HCT116 (cell line): ENCODE data around the gene TNFAIP2. TPM values are rescaled to one million over a fixed set of nuclear protein-coding genes. Genes with fewer than 3 reads are reported as not detected.

ENCODE experiments used
- ATAC-seq: fragments of 200-7000 bp; cut with Tn5 transposase; 2 replicates; pipeline ENCODE4 v1.9.1; 2020; ENCODE audit warnings: mild to moderate bottlenecking, moderate library complexity
- BruUV-seq: library from RNA; stranded (reverse); fragments of 400-500 nt; replicated peaks from 2 replicates; lab custom pipeline; 2021; lab: Mats Ljungman, UMichigan
- CTCF ChIA-PET: fragments of 300-600 bp; sonication (Branson Sonifier 250); formaldehyde crosslinking; loops from one replicate; lab custom pipeline; 2021; ENCODE audit warnings: antibody characterized with exemption; lab: Charles Lee
- POLR2A ChIA-PET: fragments of 300-600, 350-600 bp; sonication (Branson Sonifier 250); formaldehyde crosslinking; loops from one replicate; lab custom pipeline; 2021; ENCODE audit warnings: antibody characterized with exemption; lab: Charles Lee
- RAD21 ChIA-PET, 2 experiments: fragments of 300-600 bp; sonication (Branson Sonifier 250); formaldehyde crosslinking; loops; one replicate each; lab custom pipeline; 2023; ENCODE audit warnings: low total read pairs in 2 of 2; ENCODE audit not compliant: uncharacterized antibody in 2 of 2, unreplicated experiment in 2 of 2, low non-redundant PET in 1 of 2; lab: Charles Lee
- DNase-seq: peaks from one replicate; pipeline ENCODE4 v3.0.0-alpha.2; 2010; ENCODE audit warnings: low read depth, low spot score
- H2AFZ ChIP-seq: fragments of 200-600 bp; shearing (Covaris generic), sonication (generic); 2 replicates; pipeline ENCODE4 v1.6.1; 2017; ENCODE audit warnings: low read depth, mixed run types, mixed read lengths, antibody characterized with exemption, low read length; ENCODE audit not compliant: poor library complexity, severe bottlenecking
- H3K27ac ChIP-seq: 2 replicates; pipeline ENCODE4 v1.5.1; 2012; ENCODE audit warnings: low read depth, low read length
- H3K27me3 ChIP-seq: fragments of 200-600 bp; sonication (generic); 2 replicates; pipeline ENCODE4 v1.6.1; 2016; ENCODE audit warnings: mixed run types, low read length, mixed read lengths; ENCODE audit not compliant: insufficient read depth
- H3K36me3 ChIP-seq, 2 experiments: fragments of 200-500 bp in 1 of 2; fragments of 200-600 bp in 1 of 2; sonication (Bioruptor generic) in 1 of 2; sonication (generic) in 1 of 2; 2 replicates each; pipeline versions ENCODE4 v1.5.1 to v1.6.1; 2014 to 2016; ENCODE audit warnings: low read length in 2 of 2, inconsistent platforms in 1 of 2, mixed read lengths in 1 of 2, mixed run types in 1 of 2; ENCODE audit not compliant: insufficient read depth in 2 of 2, control insufficient read depth in 1 of 2
- H3K4me1 ChIP-seq, 2 experiments: fragments of 200-600 bp in 1 of 2; sonication (generic) in 1 of 2; 2 replicates each; pipeline versions ENCODE4 v1.5.1 to v1.6.1; 2012 to 2017; ENCODE audit warnings: low read length in 2 of 2, inconsistent platforms in 1 of 2, mild to moderate bottlenecking in 1 of 2, mixed read lengths in 1 of 2, mixed run types in 1 of 2, moderate library complexity in 1 of 2; ENCODE audit not compliant: insufficient read depth in 2 of 2, control insufficient read depth in 1 of 2
- H3K4me2 ChIP-seq: fragments of 200-600 bp; sonication (generic); 2 replicates; pipeline ENCODE4 v1.6.1; 2017; ENCODE audit warnings: mixed run types, low read length, mixed read lengths
- H3K4me3 ChIP-seq, 2 experiments: fragments of 200-600 bp in 1 of 2; sonication (generic) in 1 of 2; replicated peaks in 1 of 2; 2 replicates each; pipeline ENCODE4 v1.5.1; 2011 to 2016; ENCODE audit warnings: low read length in 2 of 2, control low read depth in 1 of 2, low read depth in 1 of 2, mild to moderate bottlenecking in 1 of 2, mixed read lengths in 1 of 2, mixed run types in 1 of 2
- H3K79me2 ChIP-seq: fragments of 200-600 bp; sonication (generic); 2 replicates; pipeline ENCODE4 v1.6.1; 2017; ENCODE audit warnings: mild to moderate bottlenecking, mixed run types, low read length, moderate library complexity, mixed read lengths; ENCODE audit not compliant: insufficient read depth
- H3K9ac ChIP-seq: fragments of 200-600 bp; sonication (generic); 2 replicates; pipeline ENCODE4 v1.6.1; 2016; ENCODE audit warnings: low read length, mixed read lengths
- H3K9me2 ChIP-seq: fragments of 200-600 bp; sonication (generic), shearing (Covaris generic); 2 replicates; pipeline ENCODE4 v1.6.1; 2017; ENCODE audit warnings: mixed run types, mild to moderate bottlenecking, moderate library complexity; ENCODE audit not compliant: insufficient read depth
- H3K9me3 ChIP-seq, 2 experiments: fragments of 200-500 bp in 1 of 2; fragments of 200-600 bp in 1 of 2; sonication (Bioruptor generic) in 1 of 2; sonication (generic) in 1 of 2; 2 replicates each; pipeline ENCODE4 v1.6.1; 2014 to 2017; ENCODE audit warnings: low read length in 2 of 2, mixed read lengths in 2 of 2, inconsistent platforms in 1 of 2, low read depth in 1 of 2, mild to moderate bottlenecking in 1 of 2, mixed run types in 1 of 2, moderate library complexity in 1 of 2; ENCODE audit not compliant: control insufficient read depth in 1 of 2, insufficient read depth in 1 of 2
- H4K20me1 ChIP-seq: fragments of 200-600 bp; sonication (generic), shearing (Covaris generic); 2 replicates; pipeline ENCODE4 v1.6.1; 2017; ENCODE audit warnings: mixed run types, mild to moderate bottlenecking, moderate library complexity; ENCODE audit not compliant: insufficient read depth
- CBX3 ChIP-seq: IDR thresholded peaks from 2 replicates; pipeline ENCODE4 v1.6.1; 2012; ENCODE audit warnings: low read depth
- ELF1 ChIP-seq: IDR thresholded peaks from 2 replicates; pipeline ENCODE4 v1.6.1; 2012; ENCODE audit warnings: low read depth, borderline replicate concordance
- EZH2phosphoT487 ChIP-seq: fragments of 200-600 bp; IDR thresholded peaks from 2 replicates; pipeline ENCODE4 v1.6.1; 2018; ENCODE audit warnings: antibody characterized with exemption, borderline replicate concordance
- POLR2A ChIP-seq: IDR thresholded peaks from 2 replicates; pipeline ENCODE4 v1.7.0; 2011; ENCODE audit warnings: borderline replicate concordance; ENCODE audit not compliant: insufficient read depth, insufficient read length; ENCODE audit errors: extremely low read depth
- RAD21 ChIP-seq: IDR thresholded peaks from 2 replicates; pipeline ENCODE4 v1.6.1; 2012; ENCODE audit warnings: low read depth, mild to moderate bottlenecking
- REST ChIP-seq: IDR thresholded peaks from 2 replicates; pipeline ENCODE4 v1.6.1; 2012; ENCODE audit warnings: low read depth
- SP1 ChIP-seq: IDR thresholded peaks from 2 replicates; pipeline ENCODE4 v1.6.1; 2012; ENCODE audit warnings: low read depth
- intact Hi-C: fragments of 100-400 bp; cut with micrococcal nuclease; formaldehyde crosslinking; loops from 2 replicates; pipeline ENCODE4 v1.10.0; 2022
- total RNA-seq: library from RNA; stranded (reverse); gene quantifications from one replicate; pipeline ENCODE4 v1.2.1, GENCODE V29; 2021; ENCODE audit not compliant: unreplicated experiment

Gene TNFAIP2
- total RNA-seq, 1 experiment from 2014 or later: 74.8 TPM

- DNase-seq: no peak
- H3K27ac ChIP-seq: no peak overlapping the region
Measured at GRCh38 chr14:103146141-103146709, 23.0 kb downstream of the TNFAIP2 start.

More at GRCh38 chr14:103146141-103146709, 23.0 kb downstream of the TNFAIP2 start:
- ATAC-seq: no peak
- no peaks in the 10 kb centered on the region for H3K9me3 ChIP-seq
- BruUV-seq: no TSS peak
- ChIA-PET POLR2A (no interaction called here), RAD21 (no interaction called here), CTCF (no interaction called here)
- TF ChIP-seq CBX3 (no peak), EZH2phosphoT487 (no peak), REST (no peak), POLR2A (no peak), SP1 (no peak), ELF1 (no peak), RAD21 (no peak)
- H3K4me3 ChIP-seq: no peak overlapping the region
- H3K9ac ChIP-seq: no peak overlapping the region
- no peaks in the 10 kb centered on the region for H3K27me3 ChIP-seq
- no peaks in the 10 kb centered on the region for H3K9me2 ChIP-seq
- no peak overlapping the region for H2AFZ ChIP-seq
- no peaks in the 10 kb centered on the region for H4K20me1 ChIP-seq
- no peaks in the 10 kb centered on the region for H3K79me2 ChIP-seq
- H3K36me3 ChIP-seq: no peaks in the 10 kb centered on the region
- peaks cover 5 to 11% of the 10 kb centered on the region in 2 experiments; a peak in 3 of 4 replicates for H3K4me1 ChIP-seq
- intact Hi-C loops: no loop called here
- H3K4me2 ChIP-seq: no peak overlapping the region
